Brain microvascular endothelial cell (primary cell): ENCODE results near the gene RNF186.
A peak's percentile ranks its signal among the peaks of the same experiment; 100 is the strongest.

Experiments
- DNase-seq: peaks from one replicate; pipeline ENCODE4 v3.0.0-alpha.2; 2020
- H3K27ac ChIP-seq: fragments of 250-450 bp; sonication (Bioruptor Pico); 2 replicates; pipeline ENCODE4 v1.5.1; 2020; ENCODE audit warnings: mild to moderate bottlenecking, moderate library complexity
- H3K27me3 ChIP-seq: fragments of 250-450 bp; sonication (Bioruptor Pico); replicated peaks from 2 replicates; pipeline ENCODE4 v1.5.1; 2020; ENCODE audit warnings: mild to moderate bottlenecking
- H3K36me3 ChIP-seq: fragments of 250-450 bp; sonication (Bioruptor Pico); replicated peaks from 2 replicates; pipeline ENCODE4 v1.5.1; 2020; ENCODE audit warnings: mild to moderate bottlenecking
- H3K4me3 ChIP-seq: 2 replicates; pipeline ENCODE4 v1.5.1; 2011; ENCODE audit warnings: low read depth, mild to moderate bottlenecking, control low read depth, low read length, moderate library complexity
- in situ Hi-C: cut with HindIII; loops from 2 replicates; pipeline ENCODE4 v1.10.0; 2017; ENCODE audit warnings: low sequenced_read_pairs, low pct_ligation_motif_present
- TF ChIP-seq, protein P1 (sequence below): IDR thresholded peaks from 2 replicates; pipeline ENCODE4 v1.5.1; 2011; ENCODE audit warnings: low read depth, mild to moderate bottlenecking, moderate library complexity, low read length, control low read depth, inconsistent platforms; ENCODE audit errors: missing control alignments

The RNF186 gene, protein sequence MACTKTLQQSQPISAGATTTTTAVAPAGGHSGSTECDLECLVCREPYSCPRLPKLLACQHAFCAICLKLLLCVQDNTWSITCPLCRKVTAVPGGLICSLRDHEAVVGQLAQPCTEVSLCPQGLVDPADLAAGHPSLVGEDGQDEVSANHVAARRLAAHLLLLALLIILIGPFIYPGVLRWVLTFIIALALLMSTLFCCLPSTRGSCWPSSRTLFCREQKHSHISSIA

DNA sequence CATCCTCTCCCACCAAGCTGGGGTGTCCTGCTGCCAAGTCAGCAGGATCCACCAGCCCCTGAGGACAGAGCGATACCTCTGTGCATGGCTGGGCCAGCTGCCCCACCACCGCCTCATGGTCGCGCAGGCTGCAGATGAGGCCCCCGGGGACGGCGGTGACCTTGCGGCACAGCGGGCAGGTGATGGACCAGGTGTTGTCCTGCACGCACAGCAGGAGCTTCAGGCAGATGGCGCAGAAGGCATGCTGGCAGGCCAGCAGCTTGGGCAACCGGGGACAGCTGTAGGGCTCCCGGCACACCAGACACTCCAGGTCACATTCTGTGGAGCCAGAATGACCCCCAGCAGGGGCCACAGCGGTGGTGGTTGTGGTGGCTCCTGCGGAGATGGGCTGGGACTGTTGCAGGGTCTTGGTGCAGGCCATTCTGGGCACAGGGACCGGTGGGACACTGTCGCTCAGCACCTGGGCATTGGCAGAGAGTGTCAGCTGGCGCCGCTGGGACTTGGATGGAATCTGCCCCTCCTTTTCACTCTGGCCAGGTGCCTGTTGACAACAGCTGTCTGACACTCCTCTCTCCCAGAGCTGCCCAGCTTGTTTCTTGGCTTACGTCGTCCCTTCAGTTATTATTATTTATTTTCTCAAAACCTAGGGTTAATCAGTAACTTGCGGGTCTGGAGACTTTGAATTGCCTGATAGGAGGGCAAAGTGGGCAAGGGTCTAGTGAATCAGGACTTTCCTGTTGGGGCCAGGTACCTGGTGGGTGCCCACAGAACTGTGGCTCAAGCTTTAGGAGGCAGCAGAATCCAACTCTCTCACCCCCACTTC, at the start of gene RNF186:
TSS of gene RNF186 (minus strand) at position 603 of the 823 bp plus-strand sequence. CDS start at position 421, 182 bp downstream.
- in situ Hi-C loops: no loop called here
- TF ChIP-seq, protein P1, sequence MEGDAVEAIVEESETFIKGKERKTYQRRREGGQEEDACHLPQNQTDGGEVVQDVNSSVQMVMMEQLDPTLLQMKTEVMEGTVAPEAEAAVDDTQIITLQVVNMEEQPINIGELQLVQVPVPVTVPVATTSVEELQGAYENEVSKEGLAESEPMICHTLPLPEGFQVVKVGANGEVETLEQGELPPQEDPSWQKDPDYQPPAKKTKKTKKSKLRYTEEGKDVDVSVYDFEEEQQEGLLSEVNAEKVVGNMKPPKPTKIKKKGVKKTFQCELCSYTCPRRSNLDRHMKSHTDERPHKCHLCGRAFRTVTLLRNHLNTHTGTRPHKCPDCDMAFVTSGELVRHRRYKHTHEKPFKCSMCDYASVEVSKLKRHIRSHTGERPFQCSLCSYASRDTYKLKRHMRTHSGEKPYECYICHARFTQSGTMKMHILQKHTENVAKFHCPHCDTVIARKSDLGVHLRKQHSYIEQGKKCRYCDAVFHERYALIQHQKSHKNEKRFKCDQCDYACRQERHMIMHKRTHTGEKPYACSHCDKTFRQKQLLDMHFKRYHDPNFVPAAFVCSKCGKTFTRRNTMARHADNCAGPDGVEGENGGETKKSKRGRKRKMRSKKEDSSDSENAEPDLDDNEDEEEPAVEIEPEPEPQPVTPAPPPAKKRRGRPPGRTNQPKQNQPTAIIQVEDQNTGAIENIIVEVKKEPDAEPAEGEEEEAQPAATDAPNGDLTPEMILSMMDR: no peak
- Histone ChIP-seq H3K4me3 (no peak within 1 kb of the TSS), H3K36me3 (no peaks in the 10 kb centered on the region), H3K27ac (no peak within 1 kb of the TSS), H3K27me3 (no peaks in the 10 kb centered on the region)
- DNase-seq: no peak

DNA sequence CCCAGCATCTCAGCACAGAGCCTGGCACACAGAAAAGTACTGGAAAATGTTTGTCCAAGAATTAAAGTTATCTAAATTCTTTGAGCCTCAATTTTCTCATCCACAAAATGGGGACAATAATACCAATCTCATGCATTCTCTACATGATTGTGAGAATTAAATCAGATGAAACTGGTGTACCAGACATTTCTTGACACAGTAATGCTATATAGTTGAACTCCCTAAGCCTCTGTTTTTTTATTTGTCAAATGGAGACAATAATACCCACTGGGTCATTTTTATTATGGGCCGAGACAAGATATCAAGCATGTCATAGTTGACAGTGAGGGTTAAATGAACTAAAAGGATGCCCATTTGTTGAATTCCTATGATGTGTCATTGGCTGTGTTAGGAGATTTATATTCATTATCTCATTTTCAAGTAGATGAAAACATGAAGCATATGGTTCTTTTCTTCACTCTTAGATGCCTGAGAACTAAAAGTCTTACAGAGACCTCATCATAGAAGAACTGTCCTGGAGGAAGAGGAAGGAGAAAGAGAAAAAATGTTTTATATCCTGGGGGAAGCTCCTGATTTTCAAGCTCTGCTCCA, 49.6 kb upstream of the RNF186 start:
- Histone ChIP-seq H3K4me3 (no peak overlapping the region), H3K27me3 (no peaks in the 10 kb centered on the region), H3K36me3 (no peaks in the 10 kb centered on the region), H3K27ac (no peak overlapping the region)
- TF ChIP-seq, protein P1: no peak
- in situ Hi-C loops: no loop called here
- no peak for DNase-seq

DNA sequence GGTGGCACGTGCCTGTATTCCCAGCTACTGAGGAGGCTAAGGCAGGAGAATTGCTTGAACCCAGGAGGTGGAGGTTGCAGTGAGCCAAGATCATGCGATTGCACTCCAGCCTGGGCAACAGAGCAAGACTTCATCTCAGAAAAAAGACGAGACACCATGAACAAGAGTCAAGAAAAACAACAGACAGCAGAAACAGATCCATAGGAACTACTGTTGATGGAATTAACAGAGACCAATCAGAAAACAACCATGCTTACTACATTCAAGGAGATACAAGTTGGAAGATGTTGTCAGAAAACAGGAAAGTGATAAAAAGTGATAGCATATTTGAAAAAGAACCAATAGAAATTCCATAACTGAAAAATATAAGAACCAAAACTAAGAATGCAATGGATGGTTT, 47.9 kb upstream of the RNF186 start:
- Histone ChIP-seq H3K27ac (no peak overlapping the region), H3K36me3 (no peaks in the 10 kb centered on the region), H3K27me3 (no peaks in the 10 kb centered on the region), H3K4me3 (no peak overlapping the region)
- DNase-seq: no peak
- TF ChIP-seq, protein P1: no peak
- in situ Hi-C loops: no loop called here

DNA sequence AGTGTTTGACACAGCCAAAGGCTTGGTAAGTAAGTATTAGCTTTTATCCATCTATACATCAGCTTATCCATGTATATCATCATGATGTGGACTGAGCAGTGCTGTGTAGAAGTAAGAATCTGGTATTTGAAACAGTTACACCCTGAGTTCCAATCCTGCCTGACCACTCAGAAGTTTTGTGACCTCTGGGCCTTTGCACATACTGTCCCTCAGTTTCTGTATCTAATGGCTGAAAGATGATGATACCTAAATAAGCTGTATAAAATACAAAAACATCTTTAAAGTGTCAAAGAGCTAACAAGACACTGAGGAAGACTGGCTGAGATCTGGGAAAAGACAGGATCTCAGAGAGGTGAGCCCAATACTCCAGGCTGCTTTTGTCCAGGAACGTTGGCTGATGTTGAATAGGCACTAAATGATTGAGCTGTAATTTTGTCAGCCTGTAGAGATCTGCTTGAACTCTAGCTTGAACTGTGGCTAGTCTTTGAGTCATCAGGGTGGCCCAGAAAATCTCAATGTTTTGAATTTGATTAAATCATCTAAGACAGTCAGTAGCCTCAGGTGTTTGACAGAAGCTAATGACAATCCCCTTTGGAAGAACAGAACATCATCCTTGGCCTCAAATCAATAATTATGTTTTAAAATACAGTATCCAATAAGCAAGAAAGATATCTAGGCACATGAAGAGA, 46.9 kb upstream of the RNF186 start:
- H3K4me3 ChIP-seq: no peak overlapping the region
- H3K27me3 ChIP-seq: no peaks in the 10 kb centered on the region
- H3K27ac ChIP-seq: no peak overlapping the region
- TF ChIP-seq, protein P1: no peak
- no peak for DNase-seq
- no peaks in the 10 kb centered on the region for H3K36me3 ChIP-seq
- in situ Hi-C loops: no loop called here

GRCh38 chr1:19861034-19861433, 46.0 kb upstream of the RNF186 start:
- Histone ChIP-seq H3K4me3 (no peak overlapping the region), H3K27ac (no peak overlapping the region), H3K36me3 (no peaks in the 10 kb centered on the region), H3K27me3 (no peaks in the 10 kb centered on the region)
- in situ Hi-C loops: no loop called here
- DNase-seq: peak; percentile 18
- TF ChIP-seq, protein P1: no peak
